Right lobe of liver (tissue), 4 donors: ENCODE data around the gene NDC1.
"Not testable (repeated sequence)": the region's sequence is repeated elsewhere in the genome, so short reads cannot be mapped to it uniquely, and the experiment has no call there.

Experiments
- CTCF ChIP-seq, 4 donors: fragments of 200-600 bp in 3 of 4; fragments of 450-650 bp in 1 of 4; IDR thresholded peaks; one replicate each; pipeline versions ENCODE4 v1.5.1 to v1.8.0; 2016 to 2022; ENCODE audit warnings: antibody characterized with exemption in 4 of 4, mild to moderate bottlenecking in 2 of 4
- POLR2A ChIP-seq: fragments of 450-650 bp; IDR thresholded peaks from one replicate; pipeline ENCODE4 v1.6.1; 2017; ENCODE audit warnings: antibody characterized with exemption, mild to moderate bottlenecking
- donor health status: DM: no; HTN: no; CAD: no.
- donor health status: DM: no; HTN: no; CAD: no.
- donor health status: DM: no; HTN: yes; CAD: no.

- TF ChIP-seq CTCF (IDR thresholded peaks at IDR 0.05); POLR2A: not testable (repeated sequence)
Measured at GRCh38 chr1:53883600-53883999, 45.5 kb upstream of the NDC1 start.
